Ovary (tissue), 3 donors: Measurements from ENCODE around the gene SLC7A14.

Source experiments
- POLR2A ChIP-seq: fragments of 450-650 bp; IDR thresholded peaks from one replicate; pipeline ENCODE4 v1.6.1; 2017; ENCODE audit warnings: antibody characterized with exemption, mild to moderate bottlenecking, moderate library complexity
- TF ChIP-seq, protein P1 (sequence below), 3 donors: fragments of 450-650 bp in 2 of 3; fragments of 200-600 bp in 1 of 3; IDR thresholded peaks; one replicate each; pipeline versions ENCODE4 v1.5.1 to v1.8.0; 2016 to 2022; ENCODE audit warnings: antibody characterized with exemption in 3 of 3, mild to moderate bottlenecking in 1 of 3
- donor health status: DM: no; HTN: no; CAD: no.

DNA sequence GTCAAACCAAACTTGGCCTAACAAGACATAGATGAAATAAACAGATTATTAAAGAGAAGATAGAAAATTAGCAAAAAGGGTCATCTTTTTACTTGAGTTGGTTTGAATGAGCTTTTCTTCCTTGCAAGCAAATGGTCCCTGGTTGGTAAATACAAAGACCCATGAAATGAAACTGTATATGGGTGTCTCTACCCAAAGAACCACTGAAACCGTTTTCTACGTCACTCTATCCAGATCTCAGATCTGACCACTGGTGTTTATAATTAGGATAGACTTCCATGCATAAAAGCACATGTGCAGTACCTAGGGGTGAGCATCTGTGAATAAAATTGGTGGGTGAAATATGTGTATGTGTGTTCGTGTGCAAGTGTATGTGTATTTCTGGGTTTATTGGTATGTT, 94.0 kb downstream of the SLC7A14 start:
- TF ChIP-seq, protein P1, sequence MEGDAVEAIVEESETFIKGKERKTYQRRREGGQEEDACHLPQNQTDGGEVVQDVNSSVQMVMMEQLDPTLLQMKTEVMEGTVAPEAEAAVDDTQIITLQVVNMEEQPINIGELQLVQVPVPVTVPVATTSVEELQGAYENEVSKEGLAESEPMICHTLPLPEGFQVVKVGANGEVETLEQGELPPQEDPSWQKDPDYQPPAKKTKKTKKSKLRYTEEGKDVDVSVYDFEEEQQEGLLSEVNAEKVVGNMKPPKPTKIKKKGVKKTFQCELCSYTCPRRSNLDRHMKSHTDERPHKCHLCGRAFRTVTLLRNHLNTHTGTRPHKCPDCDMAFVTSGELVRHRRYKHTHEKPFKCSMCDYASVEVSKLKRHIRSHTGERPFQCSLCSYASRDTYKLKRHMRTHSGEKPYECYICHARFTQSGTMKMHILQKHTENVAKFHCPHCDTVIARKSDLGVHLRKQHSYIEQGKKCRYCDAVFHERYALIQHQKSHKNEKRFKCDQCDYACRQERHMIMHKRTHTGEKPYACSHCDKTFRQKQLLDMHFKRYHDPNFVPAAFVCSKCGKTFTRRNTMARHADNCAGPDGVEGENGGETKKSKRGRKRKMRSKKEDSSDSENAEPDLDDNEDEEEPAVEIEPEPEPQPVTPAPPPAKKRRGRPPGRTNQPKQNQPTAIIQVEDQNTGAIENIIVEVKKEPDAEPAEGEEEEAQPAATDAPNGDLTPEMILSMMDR (IDR thresholded peaks at IDR 0.05): no peak
- no peak for TF ChIP-seq POLR2A
